Trophoblast cell (in vitro differentiated cells and primary cell): ENCODE results near the gene CDX2.
A peak's percentile ranks its signal among the peaks of the same experiment; 100 is the strongest.

Source experiments
- DNase-seq, 2 donors: peaks; one replicate each; pipeline ENCODE4 v3.0.0-alpha.2; 2016
- H2AFZ ChIP-seq: 2 replicates; pipeline ENCODE4 v1.6.1; 2013; ENCODE audit warnings: low read length, moderate library complexity, mild to moderate bottlenecking; ENCODE audit not compliant: insufficient read depth, poor library complexity
- H2AK5ac ChIP-seq: 2 replicates; pipeline ENCODE4 v1.6.1; 2013; ENCODE audit warnings: mild to moderate bottlenecking, low read length
- H2BK120ac ChIP-seq: 2 replicates; pipeline ENCODE4 v1.6.1; 2013; ENCODE audit warnings: low read length, mild to moderate bottlenecking, moderate library complexity; ENCODE audit not compliant: insufficient read depth, poor library complexity
- H2BK12ac ChIP-seq: 2 replicates; pipeline ENCODE4 v1.6.1; 2013; ENCODE audit warnings: mild to moderate bottlenecking, low read length, moderate library complexity
- H2BK5ac ChIP-seq: 2 replicates; pipeline ENCODE4 v1.6.1; 2013; ENCODE audit warnings: low read length, low read depth, moderate library complexity, mild to moderate bottlenecking; ENCODE audit not compliant: poor library complexity
- H3K14ac ChIP-seq: 2 replicates; pipeline ENCODE4 v1.6.1; 2013; ENCODE audit warnings: mild to moderate bottlenecking, low read length
- H3K18ac ChIP-seq: 2 replicates; pipeline ENCODE4 v1.6.1; 2013; ENCODE audit warnings: mild to moderate bottlenecking, low read length
- H3K23ac ChIP-seq: 2 replicates; pipeline ENCODE4 v1.6.1; 2013; ENCODE audit warnings: low read length
- H3K27ac ChIP-seq: 2 replicates; pipeline ENCODE4 v1.5.1; 2013; ENCODE audit warnings: low read depth, mild to moderate bottlenecking, inconsistent platforms, low read length, moderate library complexity
- H3K27me3 ChIP-seq: 2 replicates; pipeline ENCODE4 v1.6.1; 2013; ENCODE audit warnings: inconsistent platforms, mild to moderate bottlenecking, low read length, moderate library complexity; ENCODE audit not compliant: insufficient read depth
- H3K36me3 ChIP-seq, 2 experiments: 1 replicate in 1 of 2; 2 replicates in 1 of 2; pipeline ENCODE4 v1.6.1; 2013; ENCODE audit warnings: low read length in 2 of 2, mild to moderate bottlenecking in 2 of 2, moderate library complexity in 1 of 2; ENCODE audit not compliant: insufficient read depth in 2 of 2, control insufficient read depth in 1 of 2
- H3K4ac ChIP-seq: 2 replicates; pipeline ENCODE4 v1.6.1; 2013; ENCODE audit warnings: low read depth, mild to moderate bottlenecking, low read length, moderate library complexity
- H3K4me1 ChIP-seq, 2 experiments: 1 replicate in 1 of 2; 2 replicates in 1 of 2; pipeline ENCODE4 v1.6.1; 2013; ENCODE audit warnings: low read length in 2 of 2, mild to moderate bottlenecking in 2 of 2, moderate library complexity in 1 of 2; ENCODE audit not compliant: insufficient read depth in 2 of 2, control insufficient read depth in 1 of 2
- H3K4me2 ChIP-seq: 2 replicates; pipeline ENCODE4 v1.6.1; 2013; ENCODE audit warnings: inconsistent platforms, mild to moderate bottlenecking, low read length, moderate library complexity
- H3K4me3 ChIP-seq: 2 replicates; pipeline ENCODE4 v1.5.1; 2013; ENCODE audit warnings: mild to moderate bottlenecking, low read depth, low read length, inconsistent platforms
- H3K79me1 ChIP-seq: one replicate; pipeline ENCODE4 v1.6.1; 2013; ENCODE audit warnings: low read length
- H3K79me2 ChIP-seq: 2 replicates; pipeline ENCODE4 v1.6.1; 2013; ENCODE audit warnings: low read length, mild to moderate bottlenecking; ENCODE audit not compliant: control insufficient read depth, insufficient read depth, poor library complexity
- H3K9ac ChIP-seq: 2 replicates; pipeline ENCODE4 v1.6.1; 2013; ENCODE audit warnings: mild to moderate bottlenecking, low read length
- H3K9me3 ChIP-seq: 2 replicates; pipeline ENCODE4 v1.6.1; 2013; ENCODE audit warnings: low read depth, mild to moderate bottlenecking, control low read depth, inconsistent platforms, low read length; ENCODE audit not compliant: insufficient read depth
- H4K12ac ChIP-seq: 2 replicates; pipeline ENCODE4 v1.6.1; 2013; ENCODE audit warnings: low read depth, mild to moderate bottlenecking, low read length, moderate library complexity
- H4K8ac ChIP-seq: 2 replicates; pipeline ENCODE4 v1.6.1; 2013; ENCODE audit warnings: low read depth, mild to moderate bottlenecking, low read length, moderate library complexity
- H4K91ac ChIP-seq: one replicate; pipeline ENCODE4 v1.6.1; 2013; ENCODE audit warnings: low read depth, mild to moderate bottlenecking, low read length, moderate library complexity
- WGBS: extraction: QIAGEN DNeasy Blood & Tissue Kit; methylation state at CpG from one replicate; pipeline ENCODE4 v1.1.7; 2013; ENCODE audit warnings: missing lambda C conversion rate; ENCODE audit not compliant: insufficient read length, insufficient coverage; ENCODE audit errors: extremely low coverage; 5-methylcytosine and 5-hydroxymethylcytosine counted together

Gene CDX2

DNA sequence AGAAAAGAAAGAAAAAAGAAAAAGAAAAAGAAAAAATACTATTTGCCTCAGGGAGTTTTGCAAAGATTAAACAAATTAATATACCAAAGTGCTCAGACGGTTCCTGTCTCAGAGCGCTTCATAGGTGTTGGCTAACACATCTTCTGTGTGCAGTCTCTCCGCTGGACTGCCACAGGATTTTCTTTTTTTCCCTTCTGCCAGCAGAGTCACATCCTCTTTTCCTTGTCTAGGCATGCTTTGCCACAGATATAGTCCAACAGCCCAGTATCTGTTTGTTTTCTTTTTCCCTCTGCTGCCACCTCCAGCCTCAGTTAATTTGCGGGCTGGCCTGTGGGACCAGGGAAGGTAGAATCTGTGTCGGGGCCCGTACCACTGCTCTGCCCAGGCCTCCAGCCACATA is 22.8 kb upstream of the CDX2 start:
- Histone ChIP-seq H2BK12ac (no peak overlapping the region), H3K4me1 (no peaks in the 10 kb centered on the region), H4K8ac (no peak overlapping the region), H3K9me3 (peaks cover 2% of the 10 kb centered on the region), H3K23ac (no peak overlapping the region), H3K36me3 (no peaks in the 10 kb centered on the region), H2AK5ac (no peak overlapping the region), H3K9ac (no peak overlapping the region), H4K12ac (no peak overlapping the region), H2BK5ac (no peak overlapping the region), H3K4me2 (no peak overlapping the region), H3K14ac (no peak overlapping the region), H3K4me3 (no peak overlapping the region), H3K79me2 (no peaks in the 10 kb centered on the region), H3K18ac (no peak overlapping the region), H3K4ac (no peak overlapping the region), H3K27ac (no peak overlapping the region), H4K91ac (no peak overlapping the region), H2AFZ (no peak overlapping the region), H3K27me3 (no peaks in the 10 kb centered on the region), H3K79me1 (no peaks in the 10 kb centered on the region), H2BK120ac (no peak overlapping the region)
- DNase-seq = no peak
- WGBS = no CpG with 5 or more reads among the region's 6 CpGs

GRCh38 chr13:27988520-27988919 is 19.4 kb upstream of the CDX2 start, which contains the start of gene URAD:
Gene URAD (minus strand): TSS chr13:27988693. CDS start chr13:27988637, 56 bp downstream.
- Histone ChIP-seq H3K18ac (no peak within 1 kb of the TSS), H3K36me3 (no peaks in the 10 kb centered on the region), H3K9me3 (no peaks in the 10 kb centered on the region), H4K91ac (no peak within 1 kb of the TSS), H3K4me3 (no peak within 1 kb of the TSS), H3K4ac (no peak within 1 kb of the TSS), H3K79me2 (no peaks in the 10 kb centered on the region), H3K4me2 (no peak within 1 kb of the TSS), H3K4me1 (no peaks in the 10 kb centered on the region), H3K23ac (no peak within 1 kb of the TSS), H2AK5ac (no peak within 1 kb of the TSS), H2BK5ac (no peak within 1 kb of the TSS), H4K12ac (no peak within 1 kb of the TSS), H2BK12ac (no peak within 1 kb of the TSS), H3K14ac (no peak within 1 kb of the TSS), H3K27ac (no peak within 1 kb of the TSS), H2AFZ (no peak within 1 kb of the TSS), H3K79me1 (no peaks in the 10 kb centered on the region), H3K9ac (no peak within 1 kb of the TSS), H4K8ac (no peak within 1 kb of the TSS), H3K27me3 (no peaks in the 10 kb centered on the region), H2BK120ac (no peak within 1 kb of the TSS)
- no CpG with 5 or more reads among the region's 11 CpGs for WGBS
- DNase-seq = peak; percentile 83 to 92

GRCh38 chr13:27985600-27985999 is 16.5 kb upstream of the CDX2 start:
- no CpG with 5 or more reads among the region's 1 CpG for WGBS
- DNase-seq = no peak
- H4K12ac ChIP-seq = no peak overlapping the region
- H2AK5ac ChIP-seq = no peak overlapping the region
- no peak overlapping the region for H3K18ac ChIP-seq
- no peak overlapping the region for H3K4me3 ChIP-seq
- H3K9ac ChIP-seq = no peak overlapping the region
- no peaks in the 10 kb centered on the region for H3K79me1 ChIP-seq
- H2BK120ac ChIP-seq = no peak overlapping the region
- H2BK12ac ChIP-seq = no peak overlapping the region
- H3K4me2 ChIP-seq = no peak overlapping the region
- H3K4me1 ChIP-seq = no peaks in the 10 kb centered on the region
- no peak overlapping the region for H4K91ac ChIP-seq
- H2BK5ac ChIP-seq = no peak overlapping the region
- no peaks in the 10 kb centered on the region for H3K79me2 ChIP-seq
- peaks cover 22% of the 10 kb centered on the region for H3K27me3 ChIP-seq
- H3K14ac ChIP-seq = no peak overlapping the region
- no peak overlapping the region for H3K23ac ChIP-seq
- no peaks in the 10 kb centered on the region for H3K36me3 ChIP-seq
- H3K4ac ChIP-seq = no peak overlapping the region
- no peak overlapping the region for H4K8ac ChIP-seq
- H3K27ac ChIP-seq = no peak overlapping the region
- no peak overlapping the region for H2AFZ ChIP-seq
- H3K9me3 ChIP-seq = no peaks in the 10 kb centered on the region

DNA sequence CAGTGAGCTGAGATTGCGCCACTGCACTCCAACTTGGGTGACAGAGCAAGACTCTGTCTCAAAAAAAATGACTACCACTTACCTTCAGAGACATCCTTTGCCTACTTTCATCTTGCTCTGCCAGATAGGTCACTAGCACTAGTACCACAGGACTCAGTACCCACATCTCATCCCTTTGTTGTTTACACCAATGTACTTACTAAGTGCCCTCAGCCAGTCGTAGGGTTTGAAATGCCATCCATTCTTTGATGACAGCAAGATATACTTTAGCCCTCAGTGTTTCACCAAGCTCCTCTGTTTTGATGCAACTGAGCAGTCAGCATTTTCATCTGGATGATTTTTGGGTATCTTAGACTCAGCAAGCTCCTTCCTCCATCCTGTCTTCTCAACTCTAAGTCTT is 13.2 kb upstream of the CDX2 start:
- Histone ChIP-seq H3K18ac (no peak overlapping the region), H3K4ac (no peak overlapping the region), H2AFZ (no peak overlapping the region), H2BK5ac (no peak overlapping the region), H3K4me1 (peaks cover 3 to 6% of the 10 kb centered on the region in 2 experiments), H3K36me3 (no peaks in the 10 kb centered on the region), H3K4me2 (no peak overlapping the region), H2AK5ac (no peak overlapping the region), H4K12ac (no peak overlapping the region), H3K9ac (no peak overlapping the region), H3K9me3 (peaks cover 5% of the 10 kb centered on the region), H3K27me3 (peaks cover 54% of the 10 kb centered on the region), H3K23ac (no peak overlapping the region), H3K79me2 (no peaks in the 10 kb centered on the region), H3K27ac (no peak overlapping the region), H2BK12ac (no peak overlapping the region), H2BK120ac (no peak overlapping the region), H3K79me1 (no peaks in the 10 kb centered on the region), H4K91ac (no peak overlapping the region), H3K14ac (no peak overlapping the region), H4K8ac (no peak overlapping the region), H3K4me3 (no peak overlapping the region)
- peak in 1 of 2 donors; percentile 54 for DNase-seq
- no CpG with 5 or more reads among the region's 2 CpGs for WGBS
